ENCODE data around the gene AKT3.

AKT3 gene

GRCh38 chr1:243496806-243497205 lies 353.2 kb downstream of the AKT3 start:
- no peak for TF ChIP-seq CTCF (IDR thresholded peaks at IDR 0.05)
- H3K27ac ChIP-seq = peak overlapping the region in 1 of 2 donors; percentile 49
- no peaks in the 10 kb centered on the region for H3K27me3 ChIP-seq
- peaks cover 0 to 6% (median 2%) of the 10 kb centered on the region in 4 donors for H3K4me1 ChIP-seq
- no peaks in the 10 kb centered on the region for H3K9me3 ChIP-seq
- no peak for DNase-seq
- H3K36me3 ChIP-seq = peaks cover 0 to 32% (median 0%) of the 10 kb centered on the region in 3 donors
- no peak overlapping the region for H3K4me3 ChIP-seq
- intact Hi-C loops (cut with DNase I; ENCODE audit: low total_unique reads) = no loop called here

- H3K27ac ChIP-seq = peak overlapping the region; percentile 41 to 49
- DNase-seq = peak in 1 of 2 donors; percentile 74
- intact Hi-C loops (cut with DNase I; ENCODE audit: low total_unique reads) = no loop called here
Observed at GRCh38 chr1:243496187-243496646, 353.8 kb downstream of the AKT3 start.

GRCh38 chr1:243495442-243496186 lies 354.4 kb downstream of the AKT3 start:
- H3K4me3 ChIP-seq = no peak overlapping the region
- no peak for DNase-seq
- H3K27me3 ChIP-seq = no peaks in the 10 kb centered on the region
- H3K9me3 ChIP-seq = no peaks in the 10 kb centered on the region
- H3K36me3 ChIP-seq = peaks cover 0 to 33% (median 0%) of the 10 kb centered on the region in 3 donors
- peaks cover 0 to 9% (median 3%) of the 10 kb centered on the region in 4 donors for H3K4me1 ChIP-seq
- peak overlapping the region; percentile 41 to 49 for H3K27ac ChIP-seq
- no peak for TF ChIP-seq CTCF (IDR thresholded peaks at IDR 0.05)
- intact Hi-C loops (cut with DNase I; ENCODE audit: low total_unique reads) = no loop called here

More at GRCh38 chr1:243496187-243496646, 353.8 kb downstream of the AKT3 start:
- Histone ChIP-seq H3K9me3 (no peaks in the 10 kb centered on the region), H3K4me3 (no peak overlapping the region), H3K36me3 (peaks cover 0 to 32% (median 0%) of the 10 kb centered on the region in 3 donors), H3K4me1 (peaks cover 0 to 6% (median 2%) of the 10 kb centered on the region in 4 donors), H3K27me3 (no peaks in the 10 kb centered on the region)
- TF ChIP-seq CTCF (IDR thresholded peaks at IDR 0.05) = no peak

GRCh38 chr1:243494741-243495431 lies 355.2 kb downstream of the AKT3 start:
- DNase-seq = no peak
- intact Hi-C loops (cut with DNase I; ENCODE audit: low total_unique reads) = no loop called here
- H3K27ac ChIP-seq = peak overlapping the region in 1 of 2 donors; percentile 41

More at GRCh38 chr1:243494741-243495431, 355.2 kb downstream of the AKT3 start:
- no peak overlapping the region for H3K4me3 ChIP-seq
- H3K36me3 ChIP-seq = peaks cover 0 to 37% (median 0%) of the 10 kb centered on the region in 3 donors
- no peaks in the 10 kb centered on the region for H3K9me3 ChIP-seq
- H3K27me3 ChIP-seq = no peaks in the 10 kb centered on the region
- TF ChIP-seq CTCF (IDR thresholded peaks at IDR 0.05) = no peak
- peaks cover 0 to 13% (median 3%) of the 10 kb centered on the region in 4 donors for H3K4me1 ChIP-seq

Measured in tibial artery (tissue), 4 donors.